CD4-positive, alpha-beta T cell treated with Interleukin-1 beta for 1 hour (primary cell): ENCODE results near the gene ELL.
"Not testable (repeated sequence)": the region's sequence is repeated elsewhere in the genome, so short reads cannot be mapped to it uniquely, and the experiment has no call there.

ENCODE experiments used
- DNase-seq, 2 donors: peaks; one replicate each; pipeline ENCODE4 v3.0.0-alpha.2; 2020 to 2022

The ELL gene

GRCh38 chr19:18529782-18530181 lies 7.9 kb upstream of the ELL start:
- no peak for DNase-seq

- no peak for DNase-seq
Measured at GRCh38 chr19:18526316-18526715, 4.4 kb upstream of the ELL start.

DNA sequence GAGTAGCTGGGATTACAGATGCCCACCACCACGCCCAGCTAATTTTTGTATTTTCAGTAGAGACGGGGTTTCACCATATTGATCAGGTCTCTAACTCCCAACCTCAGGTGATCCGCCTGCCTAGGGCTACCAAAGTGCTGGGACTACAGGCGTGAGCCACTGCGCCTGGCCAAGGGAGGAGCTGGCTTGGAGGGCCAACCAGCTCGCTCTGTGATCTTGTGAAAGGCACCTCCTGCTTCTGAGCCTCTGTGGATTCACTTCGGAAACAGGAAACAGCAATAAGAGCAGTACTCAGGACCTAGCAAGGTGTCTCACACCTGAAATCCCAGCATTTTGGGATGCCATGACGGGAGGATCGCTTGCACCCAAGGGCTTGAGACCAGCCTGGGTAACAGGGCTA lies 2.0 kb upstream of the ELL start:
- no peak for DNase-seq

DNA sequence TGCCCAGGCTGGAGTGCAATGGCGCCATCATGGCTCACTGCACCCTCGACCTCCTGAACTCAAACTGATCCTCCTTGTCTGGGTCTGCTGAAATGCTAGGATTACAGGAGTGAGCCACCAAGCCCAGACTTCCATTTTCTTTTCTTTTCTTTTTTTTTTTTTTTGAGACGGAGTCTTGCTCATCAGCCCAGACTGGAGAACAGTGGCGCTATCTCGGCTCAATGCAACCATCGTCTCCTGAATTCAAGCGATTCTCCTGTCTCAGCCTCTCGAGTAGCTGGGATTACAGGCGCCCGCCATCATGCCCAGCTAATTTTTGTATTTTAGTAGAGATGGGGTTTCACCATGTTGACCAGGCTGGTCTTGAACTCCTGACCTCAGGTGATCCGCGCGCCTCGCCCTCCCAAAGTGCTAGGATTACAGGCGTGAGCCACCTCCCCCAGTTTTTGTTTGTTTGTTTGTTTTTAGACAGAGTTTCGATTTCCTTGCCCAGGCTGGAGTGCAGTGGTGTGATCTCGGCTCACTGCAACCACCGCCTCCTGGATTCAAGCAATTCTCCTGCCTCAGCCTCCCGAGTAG lies 1.1 kb upstream of the ELL start:
- DNase-seq: not testable (repeated sequence)

GRCh38 chr19:18522124-18522861 lies 423 bp upstream of the ELL start:
- peak; percentile 100 for DNase-seq

DNA sequence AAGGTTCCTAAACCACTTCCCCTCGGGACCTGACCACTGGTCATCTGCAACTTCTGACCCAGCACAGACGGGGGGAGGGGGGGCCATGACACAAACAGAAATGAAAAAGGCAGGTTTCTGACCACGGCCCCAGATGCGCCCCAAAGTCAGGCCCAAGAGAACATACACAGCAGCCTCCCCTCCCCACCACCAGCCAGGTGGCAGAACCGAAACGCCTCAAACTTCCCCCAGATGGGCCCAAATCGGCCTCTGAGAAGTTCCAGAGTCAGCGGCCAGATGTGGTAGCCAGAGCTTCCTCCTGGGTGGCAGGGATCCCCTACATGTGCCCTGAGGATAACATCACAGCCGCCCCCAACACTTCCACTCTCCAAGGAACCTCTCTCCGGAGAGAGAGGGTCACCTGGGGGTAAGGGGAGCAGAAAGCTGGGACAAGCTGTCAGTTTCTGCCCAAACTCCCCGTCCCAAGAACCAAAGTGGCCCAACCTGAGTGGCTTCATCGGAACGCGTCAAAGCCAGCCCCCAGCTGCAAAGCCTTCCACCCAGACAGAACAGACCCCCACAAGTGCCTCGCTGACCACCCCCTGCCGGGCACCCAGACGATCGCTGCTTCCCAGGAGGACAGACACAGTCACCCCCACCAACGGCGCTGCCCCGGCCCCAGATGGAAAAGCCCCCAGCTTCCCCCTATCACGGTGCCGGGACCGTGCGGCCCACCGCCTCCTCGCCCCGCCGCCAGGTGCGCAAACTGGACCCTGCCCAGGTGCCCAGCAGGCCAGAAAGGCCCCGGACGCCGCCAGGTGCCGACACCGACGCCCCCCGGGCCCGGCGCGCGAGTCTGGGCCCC lies 800 bp downstream of the ELL start:
- peak; percentile 27 to 53 for DNase-seq

- peak; percentile 68 to 70 for DNase-seq
Measured at GRCh38 chr19:18519962-18520847, 1.7 kb downstream of the ELL start.

- no peak for DNase-seq
Measured at GRCh38 chr19:18518639-18519038, 3.2 kb downstream of the ELL start.

- DNase-seq: no peak
Measured at GRCh38 chr19:18517606-18518005, 4.3 kb downstream of the ELL start.

DNA sequence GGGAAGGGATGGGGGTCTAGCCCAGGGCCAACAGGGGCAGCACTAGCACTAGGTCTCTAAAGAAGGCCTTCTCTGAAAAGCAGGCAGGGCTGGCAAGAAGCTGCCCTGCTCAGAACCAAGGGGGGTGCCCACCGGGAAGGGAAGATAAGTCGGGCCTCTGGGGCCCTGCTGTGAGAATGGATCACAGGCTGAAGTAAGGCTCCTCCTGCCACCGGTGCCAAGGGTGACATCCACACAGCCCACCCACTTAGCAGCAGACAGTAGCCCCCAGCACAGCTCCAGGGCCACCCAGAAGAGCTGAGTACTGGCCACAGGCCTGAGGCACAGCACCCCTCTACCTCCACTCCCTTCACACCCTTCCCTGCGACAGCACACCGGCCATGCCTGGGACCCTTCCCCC lies 5.9 kb downstream of the ELL start:
- no peak for DNase-seq

DNA sequence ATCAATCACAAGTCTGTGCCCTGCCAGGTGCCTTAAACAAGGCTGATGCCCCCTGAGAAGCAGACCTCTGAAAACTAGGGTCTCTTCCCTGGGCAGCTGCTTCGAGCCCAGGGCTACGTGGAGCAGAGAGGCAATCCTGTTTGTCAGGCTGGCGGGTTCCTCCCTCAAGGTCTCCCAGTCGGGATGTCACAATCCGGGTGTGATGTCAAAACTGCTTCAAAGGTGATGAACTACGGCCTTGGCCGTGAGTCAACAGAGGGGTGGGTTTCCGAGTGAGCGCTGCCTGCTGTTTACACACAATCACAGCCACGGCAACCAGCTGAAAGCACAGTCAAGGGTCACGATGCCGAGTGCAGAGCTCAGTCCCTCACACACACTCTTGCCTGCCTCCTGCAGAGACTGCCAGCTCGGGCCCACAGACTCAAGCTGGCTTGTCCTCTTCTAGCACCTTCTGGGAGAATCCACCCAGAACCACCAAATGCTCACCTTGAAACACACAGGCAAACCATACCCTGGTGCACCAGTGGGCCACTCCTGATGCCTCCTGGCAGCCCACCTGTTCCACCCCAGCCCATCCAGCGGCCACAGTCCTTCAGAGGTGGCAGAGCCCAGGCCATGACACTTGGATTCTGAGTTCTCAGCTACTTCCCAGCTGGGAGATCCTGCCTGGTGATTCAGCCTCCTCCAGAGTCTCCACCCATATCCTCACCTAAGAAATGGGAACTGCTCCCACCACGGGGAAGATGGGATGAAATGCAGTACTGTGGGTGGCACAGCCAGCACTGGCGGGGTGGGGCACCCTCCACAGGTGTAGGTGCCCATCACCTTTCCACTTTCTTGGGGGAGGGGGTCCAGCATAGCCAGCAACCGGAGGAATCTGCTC lies 6.8 kb downstream of the ELL start:
- peak in 1 of 2 donors; percentile 82 for DNase-seq

DNA sequence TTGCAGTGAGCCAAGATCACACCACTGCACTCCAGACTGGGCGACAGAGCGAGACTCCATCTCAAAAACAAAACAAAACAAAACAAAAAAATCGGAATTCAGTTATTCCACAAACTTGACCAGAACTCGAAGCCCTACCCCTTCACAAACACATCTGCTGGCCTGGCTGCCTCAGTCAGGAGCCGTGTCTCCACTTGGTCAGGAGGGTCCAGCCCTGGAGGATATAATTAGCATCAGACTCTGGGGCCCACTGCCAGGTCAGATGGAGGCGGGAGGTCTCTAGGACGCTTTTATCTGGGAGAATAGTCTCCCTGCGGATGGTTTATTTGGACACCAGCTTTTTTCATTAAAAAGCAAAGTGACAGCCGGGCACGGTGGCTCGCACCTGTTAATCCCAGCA lies 8.0 kb downstream of the ELL start:
- no peak for DNase-seq

- no peak for DNase-seq
Measured at GRCh38 chr19:18510216-18510615, 11.7 kb downstream of the ELL start.

DNA sequence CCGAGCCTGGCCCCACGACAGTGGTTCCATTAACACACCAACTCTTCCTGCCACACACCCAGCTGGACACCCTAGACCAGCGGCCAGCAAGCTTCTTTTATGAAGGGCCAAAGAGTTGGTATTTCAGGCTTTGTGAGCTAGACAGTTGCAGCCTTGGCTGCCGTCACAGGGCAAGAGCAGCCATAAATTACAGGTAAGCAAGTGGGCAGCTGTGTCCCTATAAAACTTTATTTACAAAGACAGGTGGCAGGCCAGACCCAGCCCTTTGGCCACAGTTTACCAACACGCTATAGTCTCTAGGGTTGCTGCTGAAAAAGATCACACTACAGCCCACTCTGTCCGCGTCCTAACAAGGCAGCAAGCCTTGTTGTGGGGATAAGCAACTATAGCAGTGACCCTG lies 13.3 kb downstream of the ELL start:
- no peak for DNase-seq

DNA sequence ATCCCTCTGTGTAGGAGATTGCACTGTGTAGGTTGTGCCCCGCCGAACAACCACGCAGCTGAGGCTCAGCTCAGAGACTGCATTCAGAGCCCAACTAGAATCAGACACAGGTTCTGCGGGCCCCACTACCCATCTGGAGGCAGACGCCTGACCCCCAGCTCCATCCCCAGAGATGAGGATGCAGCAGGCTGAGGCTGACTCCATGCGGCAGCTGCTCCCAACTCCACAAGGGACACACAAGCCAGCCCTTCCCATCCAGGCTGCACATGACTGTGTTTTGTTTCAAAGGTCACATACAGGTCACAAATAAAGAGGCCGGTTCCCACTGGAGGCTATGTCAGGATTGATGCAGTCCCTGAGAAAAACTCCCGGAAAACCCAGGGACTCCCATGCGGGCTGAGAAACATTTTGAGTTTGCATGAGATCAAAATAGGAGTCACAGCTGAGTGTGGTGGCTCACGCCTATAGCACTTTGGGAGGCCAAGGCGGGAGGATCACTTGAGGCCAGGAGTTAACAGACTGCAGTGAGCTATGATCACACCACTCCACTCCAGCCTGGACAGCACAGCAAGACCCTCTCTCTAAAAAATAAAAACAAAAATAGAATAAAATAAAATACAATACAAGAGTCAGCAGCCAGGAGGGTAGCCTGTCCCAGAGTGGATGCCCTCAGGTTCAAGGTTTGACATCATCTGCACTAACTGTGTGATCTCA lies 14.0 kb downstream of the ELL start:
- no peak for DNase-seq

DNA sequence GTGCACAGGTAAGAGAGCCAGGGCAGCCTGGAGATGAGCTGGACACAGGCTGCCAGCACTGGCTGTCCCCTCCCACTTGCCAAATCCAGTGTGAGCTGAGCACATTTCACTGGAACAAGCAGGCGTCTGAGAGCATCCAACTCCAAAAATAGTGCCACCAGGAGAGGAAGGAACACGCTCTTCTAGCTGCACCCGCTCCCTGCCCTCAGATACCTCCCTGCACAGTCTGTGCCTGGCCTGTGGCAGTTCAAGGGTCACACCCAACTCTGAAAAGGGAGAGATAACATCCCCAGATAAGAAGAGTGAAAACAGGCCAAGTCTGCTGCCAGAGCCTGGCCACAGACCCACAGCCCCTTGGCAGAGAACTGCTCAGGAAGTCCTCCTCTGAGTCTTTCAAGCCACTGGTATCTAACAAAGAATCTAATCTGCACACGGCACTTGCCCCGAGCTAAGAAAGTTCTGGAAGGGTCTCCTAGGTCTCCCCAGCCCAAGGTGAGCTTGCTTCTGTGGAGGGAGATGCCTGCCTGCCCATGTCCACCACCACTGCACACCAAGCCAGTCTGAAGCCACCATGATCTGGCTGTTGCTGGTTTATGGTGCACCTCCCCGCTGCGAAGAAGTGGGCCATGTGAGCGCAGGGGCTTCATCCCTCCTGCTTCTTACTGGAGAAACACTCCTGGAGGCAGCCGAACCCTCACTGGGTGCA lies 14.7 kb downstream of the ELL start:
- DNase-seq: peak; percentile 40 to 66

DNA sequence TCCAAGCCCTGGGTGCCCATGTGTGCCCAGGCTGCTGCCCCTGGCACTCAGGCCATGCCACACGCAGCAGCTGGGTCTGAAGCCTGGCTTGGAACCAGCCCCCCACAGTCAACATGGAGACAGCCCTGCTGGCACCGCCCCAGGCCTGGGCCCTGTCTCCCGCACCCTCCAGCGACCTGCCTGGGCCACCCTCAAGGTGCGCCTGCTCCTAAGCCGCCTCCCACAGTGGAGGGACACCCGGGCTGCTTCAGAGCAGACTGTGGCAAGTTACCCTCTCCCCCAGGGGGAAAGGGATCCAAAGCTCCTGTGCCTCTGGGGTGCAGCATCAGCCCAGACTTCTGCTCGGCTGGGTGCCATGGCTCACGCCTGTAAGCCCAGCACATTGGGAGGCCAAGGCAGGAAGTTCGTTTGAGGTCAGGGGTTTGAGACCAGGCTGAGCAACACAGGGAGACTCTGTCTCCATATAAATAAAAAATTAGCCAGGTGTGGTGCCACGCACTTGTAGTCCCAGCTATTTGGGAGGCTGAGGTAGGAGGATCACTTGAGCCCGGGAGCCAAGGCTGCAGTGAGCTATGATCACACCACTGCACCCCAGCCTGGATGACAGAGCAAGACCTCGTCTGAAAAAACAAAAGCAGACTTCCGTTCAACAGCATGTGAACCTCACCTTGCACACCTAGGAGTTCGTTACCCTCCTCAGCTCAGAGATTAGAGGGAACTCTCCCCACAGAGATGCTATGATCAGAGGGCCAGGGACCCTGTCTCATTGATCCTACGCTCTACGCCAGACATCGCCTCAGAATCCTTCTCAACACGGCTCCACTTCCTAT lies 15.6 kb downstream of the ELL start:
- DNase-seq: no peak

- no peak for DNase-seq
Measured at GRCh38 chr19:18504886-18505610, 16.8 kb downstream of the ELL start.
